Activated T-cell treated with anti-CD3 and anti-CD28 coated beads, Interleukin-2, amount 50 U/mL, for 4 hours (primary cell): ENCODE data around the gene SIL1. TPM values are rescaled to one million over a fixed set of nuclear protein-coding genes. Genes with fewer than 3 reads are reported as not detected.
"Not testable (repeated sequence)": the region's sequence is repeated elsewhere in the genome, so short reads cannot be mapped to it uniquely, and the experiment has no call there.

ENCODE experiments used
- ATAC-seq, 2 donors: fragments of 200-7000 bp; cut with Tn5 transposase; one replicate each; pipeline ENCODE4 v1.10.0; 2021
- DNase-seq: peaks from one replicate; pipeline ENCODE4 v3.0.0-alpha.2; 2020
- H3K27me3 Mint-ChIP-seq: one replicate; pipeline ENCODE4 v1.8.0; 2021; ENCODE audit warnings: low read depth, mixed read lengths
- H3K36me3 Mint-ChIP-seq: one replicate; pipeline ENCODE4 v1.8.0; 2022; ENCODE audit warnings: mixed read lengths; ENCODE audit not compliant: insufficient read depth
- H3K4me1 Mint-ChIP-seq: one replicate; pipeline ENCODE4 v1.8.0; 2021; ENCODE audit warnings: low read depth, mixed read lengths
- H3K4me3 Mint-ChIP-seq: one replicate; pipeline ENCODE4 v1.8.0; 2021; ENCODE audit warnings: mild to moderate bottlenecking, moderate library complexity, mixed read lengths
- H3K9me3 Mint-ChIP-seq: one replicate; pipeline ENCODE4 v1.8.0; 2021; ENCODE audit warnings: mixed read lengths
- total RNA-seq, 3 donors: library from RNA; stranded (reverse); gene quantifications; one replicate each; pipeline ENCODE4 v1.2.1, GENCODE V29; 2021

Gene SIL1
- total RNA-seq, 3 donors from 2014 or later: 17.8 to 26.1 (median 22.9) TPM

GRCh38 chr5:139188558-139189270 is 9.5 kb downstream of the SIL1 start:
- ATAC-seq: no peak
- Mint-ChIP-seq H3K36me3 (peaks cover 15% of the 10 kb centered on the region), H3K9me3 (no peaks in the 10 kb centered on the region), H3K4me3 (no peak overlapping the region), H3K4me1 (peaks cover 1% of the 10 kb centered on the region), H3K27me3 (no peaks in the 10 kb centered on the region)
- no peak for DNase-seq

DNA sequence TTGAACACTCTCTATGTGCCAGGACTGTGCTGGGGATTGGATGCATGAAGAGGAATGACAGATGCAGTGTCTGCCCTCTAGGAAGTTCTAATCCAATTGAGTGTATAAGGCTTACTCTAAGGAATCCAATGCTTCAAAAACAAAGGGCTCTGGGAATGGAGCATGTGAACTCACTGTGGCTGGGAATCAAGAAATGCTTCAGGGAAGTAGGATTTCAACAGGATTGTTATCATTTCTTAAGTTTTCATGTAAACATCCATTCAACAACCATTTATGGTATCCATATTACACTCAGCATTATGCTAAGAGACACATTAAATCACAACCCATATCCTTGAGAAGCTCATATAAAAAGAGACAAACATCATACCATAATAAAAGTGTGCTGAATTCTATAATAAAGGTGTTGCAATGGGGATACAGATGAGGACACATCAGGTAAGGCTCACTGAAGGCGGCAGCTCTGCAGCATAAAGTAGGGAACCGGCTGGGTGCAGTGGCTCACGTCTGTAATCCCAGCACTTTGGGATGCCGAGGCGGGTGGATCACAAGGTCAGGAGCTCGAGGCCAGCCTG is 11.3 kb downstream of the SIL1 start:
- H3K9me3 Mint-ChIP-seq: no peaks in the 10 kb centered on the region
- no peaks in the 10 kb centered on the region for H3K27me3 Mint-ChIP-seq
- no peak overlapping the region for H3K4me3 Mint-ChIP-seq
- ATAC-seq (no peak), DNase-seq (no peak)
- H3K4me1 Mint-ChIP-seq: peaks cover 4% of the 10 kb centered on the region
- peaks cover 11% of the 10 kb centered on the region for H3K36me3 Mint-ChIP-seq

- ATAC-seq: no peak
- Mint-ChIP-seq H3K9me3 (no peaks in the 10 kb centered on the region), H3K4me3 (no peak overlapping the region), H3K27me3 (no peaks in the 10 kb centered on the region), H3K36me3 (peaks cover 11% of the 10 kb centered on the region), H3K4me1 (peaks cover 4% of the 10 kb centered on the region)
- DNase-seq: no peak
Observed at GRCh38 chr5:139186261-139186660, 11.9 kb downstream of the SIL1 start.

DNA sequence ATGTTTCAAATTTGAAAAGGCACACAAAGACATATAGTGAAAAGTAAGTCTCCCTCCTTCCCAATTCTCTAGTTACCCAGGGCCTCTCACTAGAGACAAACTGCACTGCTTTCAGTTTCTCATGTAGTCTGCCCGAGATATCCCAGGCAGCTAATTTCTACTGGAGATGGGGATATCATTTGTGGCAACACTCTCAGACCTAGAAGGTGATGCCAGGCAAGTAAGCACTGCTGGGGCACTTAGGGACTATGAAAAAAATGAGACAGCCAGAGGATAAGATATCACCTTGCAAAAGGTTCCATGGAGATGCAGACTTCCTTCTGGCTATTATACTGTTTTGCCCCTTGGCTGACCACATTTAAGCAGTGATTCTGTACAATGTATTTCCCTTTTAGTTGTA is 12.6 kb downstream of the SIL1 start:
- Mint-ChIP-seq H3K36me3 (peaks cover 11% of the 10 kb centered on the region), H3K9me3 (no peaks in the 10 kb centered on the region), H3K4me3 (no peak overlapping the region), H3K27me3 (no peaks in the 10 kb centered on the region), H3K4me1 (peaks cover 4% of the 10 kb centered on the region)
- DNase-seq (no peak), ATAC-seq (no peak)

GRCh38 chr5:139183502-139183901 is 14.7 kb downstream of the SIL1 start:
- ATAC-seq: no peak
- peaks cover 9% of the 10 kb centered on the region for H3K4me1 Mint-ChIP-seq
- no peaks in the 10 kb centered on the region for H3K9me3 Mint-ChIP-seq
- no peak for DNase-seq
- H3K27me3 Mint-ChIP-seq: no peaks in the 10 kb centered on the region
- H3K4me3 Mint-ChIP-seq: no peak overlapping the region
- peaks cover 11% of the 10 kb centered on the region for H3K36me3 Mint-ChIP-seq

GRCh38 chr5:139182528-139183296 is 15.5 kb downstream of the SIL1 start:
- ATAC-seq (no peak), DNase-seq (no peak)
- Mint-ChIP-seq H3K36me3 (peaks cover 10% of the 10 kb centered on the region), H3K4me3 (no peak overlapping the region), H3K4me1 (peaks cover 14% of the 10 kb centered on the region), H3K9me3 (no peaks in the 10 kb centered on the region), H3K27me3 (no peaks in the 10 kb centered on the region)

DNA sequence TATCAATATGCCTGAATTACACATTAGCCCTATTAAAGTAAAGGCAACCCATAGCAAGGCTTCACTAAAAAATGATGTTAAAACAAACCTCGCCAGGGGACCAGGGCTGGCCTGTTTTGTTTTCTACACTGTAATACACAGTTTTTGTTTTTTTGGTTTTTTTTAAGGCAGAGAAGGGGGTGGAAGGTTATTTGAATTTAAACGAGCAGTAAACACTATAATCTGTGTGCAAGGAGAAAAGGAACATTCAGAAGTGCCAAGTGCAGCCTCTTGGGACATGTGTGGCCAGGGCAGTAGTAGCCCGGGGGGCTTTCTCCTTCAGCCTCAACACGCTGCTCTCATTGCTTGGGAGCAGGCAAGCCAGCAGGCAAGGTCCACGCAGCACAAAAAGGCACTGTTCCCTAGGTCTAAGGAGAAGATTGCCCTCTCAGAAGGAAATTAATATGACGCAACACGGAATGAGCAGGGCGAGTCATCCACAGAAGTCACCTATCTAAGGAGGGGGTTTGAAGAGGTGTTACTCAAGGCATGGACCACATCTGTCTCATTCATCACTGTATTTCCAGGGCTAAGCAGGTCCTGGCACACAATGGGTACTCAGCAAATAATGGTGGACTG is 16.2 kb downstream of the SIL1 start:
- H3K27me3 Mint-ChIP-seq: no peaks in the 10 kb centered on the region
- DNase-seq: no peak
- no peak for ATAC-seq
- peaks cover 9% of the 10 kb centered on the region for H3K36me3 Mint-ChIP-seq
- H3K4me3 Mint-ChIP-seq: no peak overlapping the region
- no peaks in the 10 kb centered on the region for H3K9me3 Mint-ChIP-seq
- H3K4me1 Mint-ChIP-seq: peaks cover 14% of the 10 kb centered on the region

GRCh38 chr5:139181322-139181730 is 16.8 kb downstream of the SIL1 start:
- no peak for ATAC-seq
- H3K27me3 Mint-ChIP-seq: no peaks in the 10 kb centered on the region
- H3K4me3 Mint-ChIP-seq: no peak overlapping the region
- H3K36me3 Mint-ChIP-seq: peaks cover 8% of the 10 kb centered on the region
- H3K9me3 Mint-ChIP-seq: no peaks in the 10 kb centered on the region
- peaks cover 14% of the 10 kb centered on the region for H3K4me1 Mint-ChIP-seq
- DNase-seq: no peak

DNA sequence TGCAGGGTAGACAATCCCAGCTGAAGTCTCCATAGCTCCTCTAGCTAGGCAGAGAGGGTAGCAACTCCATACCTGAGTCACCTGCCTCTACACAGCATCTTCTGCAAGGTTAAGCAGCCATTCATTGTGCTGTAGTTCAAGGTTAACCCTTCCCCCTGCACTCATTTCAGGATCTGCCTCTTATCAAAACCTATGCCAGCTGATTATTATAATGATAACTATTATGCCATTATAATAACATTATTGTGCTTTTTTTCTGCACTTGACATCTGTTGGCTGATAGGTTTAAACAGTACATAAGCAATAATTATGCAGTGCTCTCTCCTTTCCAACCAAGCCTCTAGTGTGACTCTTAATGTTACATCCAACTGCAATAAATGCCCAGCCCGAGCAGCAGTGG is 17.3 kb downstream of the SIL1 start:
- Mint-ChIP-seq H3K4me3 (no peak overlapping the region), H3K27me3 (no peaks in the 10 kb centered on the region), H3K36me3 (peaks cover 8% of the 10 kb centered on the region), H3K4me1 (peaks cover 14% of the 10 kb centered on the region), H3K9me3 (no peaks in the 10 kb centered on the region)
- ATAC-seq (no peak), DNase-seq (no peak)

- not testable (repeated sequence) for H3K4me3 Mint-ChIP-seq, DNase-seq, ATAC-seq, H3K27me3 Mint-ChIP-seq, H3K9me3 Mint-ChIP-seq
- H3K4me1 Mint-ChIP-seq: peaks cover 17% of the 10 kb centered on the region
- H3K36me3 Mint-ChIP-seq: peaks cover 11% of the 10 kb centered on the region
Observed at GRCh38 chr5:139179778-139180513, 18.2 kb downstream of the SIL1 start.

DNA sequence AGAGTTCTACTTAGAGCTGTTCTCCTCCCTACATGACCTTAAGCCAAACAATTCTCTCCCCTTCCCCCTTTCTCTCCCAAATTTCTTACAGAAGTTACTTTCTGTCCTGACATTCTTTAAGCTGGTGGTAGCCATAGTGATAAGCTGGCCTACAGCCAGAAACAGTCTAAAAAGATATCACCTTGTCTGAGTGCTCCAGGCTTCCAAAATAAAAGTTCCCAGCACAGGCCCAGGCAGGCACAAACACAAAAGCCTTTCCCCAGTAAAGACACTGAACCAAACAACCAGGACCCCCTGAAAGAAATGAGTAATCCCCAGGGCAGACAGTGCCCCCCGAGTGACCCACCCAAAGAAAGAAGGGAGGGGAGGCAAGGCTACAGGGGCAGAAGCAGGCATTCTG is 19.2 kb downstream of the SIL1 start:
- DNase-seq (no peak), ATAC-seq (no peak)
- Mint-ChIP-seq H3K9me3 (no peaks in the 10 kb centered on the region), H3K4me1 (peaks cover 17% of the 10 kb centered on the region), H3K36me3 (peaks cover 11% of the 10 kb centered on the region), H3K27me3 (no peaks in the 10 kb centered on the region), H3K4me3 (no peak overlapping the region)

- no peaks in the 10 kb centered on the region for H3K27me3 Mint-ChIP-seq
- DNase-seq: no peak
- peaks cover 8% of the 10 kb centered on the region for H3K36me3 Mint-ChIP-seq
- H3K9me3 Mint-ChIP-seq: no peaks in the 10 kb centered on the region
- no peak for ATAC-seq
- no peak overlapping the region for H3K4me3 Mint-ChIP-seq
- peaks cover 17% of the 10 kb centered on the region for H3K4me1 Mint-ChIP-seq
Observed at GRCh38 chr5:139178589-139178917, 19.6 kb downstream of the SIL1 start.

DNA sequence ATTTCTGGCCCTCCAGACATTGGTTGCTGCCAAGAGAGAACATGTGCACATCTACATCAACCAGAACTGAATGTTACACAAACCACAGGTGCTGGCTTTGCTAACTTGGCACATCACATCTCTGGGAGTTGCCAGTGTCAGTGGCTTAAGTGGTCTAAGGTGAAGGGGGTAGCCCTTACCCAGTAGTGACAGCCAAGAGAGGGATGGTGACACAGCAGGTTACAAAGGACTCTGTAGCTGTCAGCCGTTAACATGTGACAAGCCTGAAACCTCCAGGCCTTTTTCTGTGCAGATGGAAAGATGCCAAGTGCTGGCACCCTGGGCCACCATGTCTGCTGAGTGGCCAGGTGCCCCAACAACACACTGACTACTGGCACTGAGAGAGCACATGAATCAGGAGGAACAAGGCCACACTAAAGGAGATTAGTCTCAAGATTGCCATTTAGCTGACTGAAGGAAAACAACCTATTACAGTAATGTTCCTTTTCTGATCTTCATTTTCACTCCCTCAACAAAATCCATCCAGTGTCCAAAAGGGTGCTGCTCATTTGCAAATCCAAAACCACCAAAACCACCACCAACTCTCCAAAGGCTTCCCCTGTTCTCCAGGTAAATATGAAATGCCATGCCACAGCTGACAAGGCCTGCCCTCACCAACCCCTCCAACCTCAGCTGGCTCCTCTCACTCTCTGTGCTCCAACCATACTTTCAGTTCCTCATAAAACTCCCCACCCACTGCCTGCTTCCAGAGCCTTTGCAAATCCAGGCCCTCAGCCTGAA is 20.2 kb downstream of the SIL1 start:
- Mint-ChIP-seq H3K4me1 (peaks cover 17% of the 10 kb centered on the region), H3K9me3 (no peaks in the 10 kb centered on the region), H3K27me3 (no peaks in the 10 kb centered on the region), H3K4me3 (no peak overlapping the region), H3K36me3 (peaks cover 8% of the 10 kb centered on the region)
- ATAC-seq: no peak
- no peak for DNase-seq
